AG20443 (cell line): ENCODE results near the gene VWA3A.
"Not testable (repeated sequence)": the region's sequence is repeated elsewhere in the genome, so short reads cannot be mapped to it uniquely, and the experiment has no call there.

Experiments used
- DNase-seq: peaks from one replicate; pipeline ENCODE4 v3.0.0; 2012; ENCODE audit warnings: low spot score, mixed read lengths

The VWA3A gene

GRCh38 chr16:22092143-22092933 is at the start of gene VWA3A:
VWA3A (plus strand) TSS chr16:22092541; CDS start chr16:22092638, 97 bp downstream.
- DNase-seq: peak; percentile 90

GRCh38 chr16:22043882-22044281 is 48.5 kb upstream of the VWA3A start:
- not testable (repeated sequence) for DNase-seq

DNA sequence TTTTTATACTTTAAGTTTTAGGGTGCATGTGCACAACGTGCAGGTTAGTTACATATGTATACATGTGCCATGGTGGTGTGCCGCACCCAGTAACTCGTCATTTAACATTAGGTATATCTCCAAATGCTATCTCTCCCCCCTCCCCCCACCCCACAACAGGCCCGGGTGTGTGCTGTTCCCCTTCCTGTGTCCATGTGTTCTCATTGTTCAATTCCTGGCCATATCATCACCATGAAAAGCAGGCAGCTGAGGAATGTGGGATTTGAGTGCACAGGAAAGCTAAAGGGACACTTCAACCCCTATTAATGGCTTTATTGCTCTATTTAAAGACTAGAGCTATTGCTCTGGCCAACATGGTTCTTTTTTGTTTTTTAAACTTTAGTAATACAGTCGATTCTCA is 46.5 kb upstream of the VWA3A start:
- DNase-seq: not testable (repeated sequence)

DNA sequence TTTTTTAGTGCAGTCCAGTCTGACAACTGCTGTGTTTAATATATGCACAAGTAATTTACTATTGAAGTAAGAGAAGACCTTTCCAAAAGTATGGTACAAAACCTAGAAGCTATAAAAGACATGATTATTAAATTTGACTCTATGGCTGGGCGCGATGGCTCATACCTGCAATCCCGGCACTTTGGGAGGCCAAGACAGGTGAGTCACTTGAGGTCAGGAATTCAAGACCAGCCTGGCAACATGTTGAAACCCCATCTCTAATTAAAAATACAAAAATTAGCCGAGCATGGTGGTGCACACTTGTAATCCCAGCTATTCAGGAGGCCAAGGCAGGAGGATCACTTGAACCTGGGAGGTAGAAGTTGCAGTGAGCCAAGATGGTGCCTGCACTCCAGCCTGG is 41.4 kb upstream of the VWA3A start:
- DNase-seq: no peak

DNA sequence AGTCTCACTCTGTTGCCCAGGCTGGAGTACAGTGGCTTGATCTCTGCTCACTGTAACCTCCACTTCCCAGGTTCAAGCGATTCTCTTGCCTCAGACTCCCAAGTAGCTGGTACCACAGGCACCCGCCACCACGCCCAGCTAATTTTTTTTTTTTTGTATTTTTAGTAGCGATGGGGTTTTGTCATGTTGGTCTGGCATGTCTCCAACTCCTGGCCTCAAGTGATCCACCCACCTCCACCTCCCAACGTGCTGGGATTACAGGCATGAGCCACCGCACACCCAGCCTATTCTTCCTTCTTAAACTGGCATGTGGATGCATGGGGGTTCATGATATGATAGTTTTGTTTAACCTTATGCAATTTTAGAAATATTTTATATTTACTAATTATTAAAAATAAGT is 39.4 kb upstream of the VWA3A start:
- DNase-seq: no peak

DNA sequence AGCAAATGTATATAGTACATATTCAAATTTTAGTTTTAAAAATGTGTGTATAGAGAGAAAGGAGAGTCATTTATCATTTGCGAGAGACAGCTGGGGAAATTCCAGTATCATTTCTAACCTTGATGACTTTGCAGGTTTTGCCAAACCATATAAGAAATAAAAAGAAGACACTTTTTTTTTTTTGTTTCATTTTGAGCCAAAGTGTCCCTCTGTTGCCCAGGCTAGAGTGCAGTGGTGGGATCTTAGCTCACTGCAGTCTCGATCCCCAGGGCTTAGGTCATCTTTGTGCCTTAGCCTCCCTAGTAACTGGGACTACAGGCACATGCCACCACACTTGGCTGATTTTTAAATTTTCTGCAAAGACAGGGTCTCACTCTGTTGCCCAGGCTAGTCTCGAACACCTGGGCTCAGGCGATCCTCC is 38.4 kb upstream of the VWA3A start:
- no peak for DNase-seq

- DNase-seq: no peak
These were observed 37.3 kb upstream of the VWA3A start for GRCh38 chr16:22054847-22055590.

GRCh38 chr16:22055881-22056280 is 36.5 kb upstream of the VWA3A start:
- DNase-seq: no peak

DNA sequence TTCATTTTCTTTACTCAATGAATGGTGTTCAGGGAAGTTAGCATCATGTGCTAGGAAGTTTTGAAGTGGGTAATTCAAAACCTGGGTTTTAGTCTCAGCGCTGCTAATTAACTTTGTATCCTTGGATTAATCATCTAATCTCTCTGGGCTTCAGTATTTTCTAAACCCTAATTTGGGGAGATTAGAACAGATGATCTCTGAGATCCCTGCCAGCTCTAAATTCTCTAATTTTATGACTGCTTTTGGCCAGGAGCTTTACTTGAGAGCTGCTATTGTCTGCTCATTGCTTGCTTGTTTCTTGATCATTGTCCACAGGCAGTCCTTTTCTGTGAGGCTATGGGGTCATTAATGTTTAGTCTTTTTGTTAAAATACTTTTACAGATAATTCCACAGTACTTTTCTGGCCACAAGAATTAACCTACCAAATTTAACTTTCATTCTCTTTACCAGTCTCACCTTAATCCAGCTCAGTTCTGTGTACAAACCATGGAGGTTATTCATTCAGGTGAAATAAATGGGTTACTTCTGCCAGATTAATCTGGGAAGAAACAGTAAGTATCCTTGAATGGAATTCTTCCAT is 28.4 kb upstream of the VWA3A start:
- DNase-seq: no peak

DNA sequence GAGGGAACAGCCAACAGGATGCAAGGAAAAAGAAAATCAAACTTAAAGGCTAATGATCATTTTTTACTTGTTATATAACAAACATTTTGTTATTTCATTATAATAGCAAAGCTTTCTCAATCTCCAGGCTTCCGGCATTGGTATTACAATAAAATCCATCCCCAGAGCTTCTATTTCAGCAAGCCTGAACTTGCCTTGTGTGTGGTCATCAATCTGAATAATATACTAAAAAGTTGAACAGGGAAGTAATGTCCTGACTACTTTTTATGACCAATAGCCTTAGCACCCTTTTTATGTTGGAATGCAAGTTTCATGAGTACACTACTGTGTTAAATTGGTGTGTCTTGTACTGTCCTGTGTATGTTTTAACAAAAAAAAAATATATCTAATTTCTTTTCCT is 27.1 kb upstream of the VWA3A start:
- no peak for DNase-seq

- DNase-seq: peak; percentile 17
These were observed 21.7 kb upstream of the VWA3A start for GRCh38 chr16:22070361-22071330.

GRCh38 chr16:22071331-22071910 is 20.9 kb upstream of the VWA3A start:
- DNase-seq: no peak

GRCh38 chr16:22073350-22073749 is 19.0 kb upstream of the VWA3A start:
- no peak for DNase-seq

- DNase-seq: no peak
These were observed 17.1 kb upstream of the VWA3A start for GRCh38 chr16:22075043-22075757.

- no peak for DNase-seq
These were observed 16.6 kb upstream of the VWA3A start for GRCh38 chr16:22075776-22076175.

DNA sequence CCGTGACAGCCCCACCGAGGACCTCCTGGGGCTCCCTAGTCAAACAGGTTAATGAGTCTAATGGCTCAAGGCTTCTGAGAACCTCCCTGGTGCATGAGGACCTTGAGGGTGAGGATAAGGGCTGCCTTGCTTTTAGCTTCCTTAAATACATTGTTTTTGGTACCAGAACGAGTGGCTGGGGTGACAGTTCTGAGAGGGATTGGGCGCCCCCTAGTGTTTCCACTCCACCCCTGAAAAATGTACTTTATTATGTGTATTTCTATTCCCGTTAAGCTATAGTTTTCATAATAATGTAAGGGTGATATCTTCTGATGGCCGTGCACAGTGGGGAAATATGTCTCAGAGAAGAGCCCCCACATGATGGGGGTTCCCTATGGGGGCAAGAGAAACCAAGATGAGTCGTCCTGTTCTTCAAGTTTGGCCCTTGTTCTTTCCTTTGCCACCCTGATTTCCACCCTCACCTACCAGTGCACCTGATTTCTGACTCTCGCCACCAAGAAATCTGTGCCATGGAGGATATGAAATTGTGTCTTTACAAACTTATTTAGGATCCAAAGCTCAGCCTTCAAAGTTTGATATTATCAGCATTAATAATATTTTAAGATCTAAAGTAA is 14.5 kb upstream of the VWA3A start:
- peak; percentile 77 for DNase-seq

- no peak for DNase-seq
These were observed 13.7 kb upstream of the VWA3A start for GRCh38 chr16:22078656-22079055.

DNA sequence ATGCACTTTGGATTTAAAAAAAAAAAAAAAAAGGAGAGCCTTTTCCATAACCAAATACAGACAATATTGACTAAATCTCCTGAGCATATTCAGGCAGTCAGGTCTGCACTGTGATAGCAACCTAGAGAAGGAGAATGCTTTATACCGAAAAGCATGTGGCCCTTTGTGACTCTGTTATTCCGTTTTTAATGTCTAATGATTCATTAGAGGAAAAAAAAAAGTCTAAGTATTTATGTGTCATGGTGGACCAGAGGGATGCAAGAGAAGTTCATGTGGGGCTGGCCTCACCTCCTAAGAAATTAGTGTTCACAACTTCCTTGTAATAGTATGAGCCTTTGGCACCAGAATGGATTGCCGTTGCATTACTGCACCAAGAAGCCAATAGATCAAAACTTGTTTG is 11.3 kb upstream of the VWA3A start:
- no peak for DNase-seq

GRCh38 chr16:22086440-22086839 is 5.9 kb upstream of the VWA3A start:
- DNase-seq: no peak

- no peak for DNase-seq
These were observed 3.7 kb upstream of the VWA3A start for GRCh38 chr16:22088642-22089041.
